A673 (cell line): ENCODE results near the gene C3AR1. TPM values are rescaled to one million over a fixed set of nuclear protein-coding genes. Genes with fewer than 3 reads are reported as not detected.
"Not testable (repeated sequence)": the region's sequence is repeated elsewhere in the genome, so short reads cannot be mapped to it uniquely, and the experiment has no call there.

Experiments used
- Bru-seq: library from RNA; stranded (reverse); fragments of 400-500 nt; gene quantifications from one replicate; lab custom pipeline; 2021; lab: Mats Ljungman, UMichigan
- BruChase-seq, 2 experiments: library from RNA; stranded (reverse); fragments of 400-500 nt; gene quantifications; one replicate each; lab custom pipeline; 2021; lab: Mats Ljungman, UMichigan
- BruUV-seq: library from RNA; stranded (reverse); fragments of 400-500 nt; replicated peaks from 2 replicates; lab custom pipeline; 2021; lab: Mats Ljungman, UMichigan
- CTCF ChIA-PET: fragments of 300-600 bp; sonication (Branson Sonifier 250); formaldehyde crosslinking; loops from one replicate; lab custom pipeline; 2022; ENCODE audit warnings: antibody characterized with exemption; lab: Charles Lee
- POLR2A ChIA-PET: fragments of 300-600 bp; sonication (Branson Sonifier 250); formaldehyde crosslinking; loops from one replicate; lab custom pipeline; 2022; ENCODE audit warnings: antibody characterized with exemption; ENCODE audit not compliant: low non-redundant PET; lab: Charles Lee
- DNase-seq: peaks from one replicate; pipeline ENCODE4 v3.0.0-alpha.2; 2015; ENCODE audit warnings: low spot score
- H3K27ac ChIP-seq: fragments of 200-600 bp; sonication (generic); 2 replicates; pipeline ENCODE4 v1.5.1; 2016; ENCODE audit warnings: mixed run types, low read depth, mild to moderate bottlenecking, mixed read lengths, antibody characterized with exemption, low read length; ENCODE audit not compliant: poor library complexity, severe bottlenecking
- H3K27me3 ChIP-seq: fragments of 200-600 bp; sonication (generic); replicated peaks from 2 replicates; pipeline ENCODE4 v1.6.1; 2017; ENCODE audit warnings: mixed run types, low read depth, mild to moderate bottlenecking, mixed read lengths, antibody characterized with exemption, low read length; ENCODE audit not compliant: insufficient read depth, poor library complexity
- H3K36me3 ChIP-seq: fragments of 200-600 bp; sonication (generic); 2 replicates; pipeline ENCODE4 v1.6.1; 2016; ENCODE audit warnings: mixed run types, mild to moderate bottlenecking, mixed read lengths, antibody characterized with exemption, low read length; ENCODE audit not compliant: insufficient read depth, poor library complexity, severe bottlenecking
- H3K4me1 ChIP-seq: fragments of 200-600 bp; sonication (generic); 2 replicates; pipeline ENCODE4 v1.6.1; 2017; ENCODE audit warnings: mixed run types, mild to moderate bottlenecking, mixed read lengths, antibody characterized with exemption, low read length; ENCODE audit not compliant: insufficient read depth, poor library complexity, severe bottlenecking
- H3K4me3 ChIP-seq: fragments of 200-600 bp; sonication (generic); 2 replicates; pipeline ENCODE4 v1.5.1; 2016; ENCODE audit warnings: low read depth, mixed run types, mild to moderate bottlenecking, mixed read lengths, low read length; ENCODE audit not compliant: poor library complexity, severe bottlenecking
- H3K9me3 ChIP-seq: fragments of 200-600 bp; sonication (generic); 2 replicates; pipeline ENCODE4 v1.6.1; 2016; ENCODE audit warnings: mixed run types, low read depth, mild to moderate bottlenecking, mixed read lengths, antibody characterized with exemption, low read length; ENCODE audit not compliant: poor library complexity, severe bottlenecking
- CTCF ChIP-seq: fragments of 300-800, 200-600 bp; sonication (generic); conservative IDR thresholded peaks from 2 replicates; pipeline ENCODE4 v1.5.1; 2017; ENCODE audit warnings: low read depth, mild to moderate bottlenecking, antibody characterized with exemption, low read length, moderate library complexity, mixed read lengths
- EZH2 ChIP-seq: fragments of 200-600 bp; sonication (generic); IDR thresholded peaks from 2 replicates; pipeline ENCODE4 v1.6.1; 2017; ENCODE audit warnings: borderline replicate concordance, low read depth, mild to moderate bottlenecking, mixed read lengths, antibody characterized with exemption, low read length; ENCODE audit not compliant: poor library complexity, severe bottlenecking
- intact Hi-C: fragments of 100-400 bp; cut with micrococcal nuclease; formaldehyde crosslinking; loops from one replicate; pipeline ENCODE4 v1.10.0; 2022; ENCODE audit not compliant: unreplicated experiment
- long read RNA-seq: library from polyadenylated mRNA; stranded (forward); transcript quantifications from one replicate; pipeline ENCODE4 v2.0.0, GENCODE V29; 2022
- total RNA-seq: library from RNA; stranded (reverse); gene quantifications from 2 replicates; pipeline ENCODE4 v1.2.3, GENCODE V29; 2021

The C3AR1 gene
- total RNA-seq (1.3 and 3.5 TPM in 2 replicates), Bru-seq, nascent RNA (percentile 42 among the genes with signal in this experiment), BruChase-seq, experiment 1, labeled RNA remaining after a 2-hour chase (percentile 39 among the genes with signal in this experiment), BruChase-seq, experiment 2, labeled RNA remaining after a 6-hour chase (percentile 54 among the genes with signal in this experiment)
- long read RNA-seq, transcript C3AR1-201 (2 exons, 2,088 nt): major isoform, 7 of 7 reads
- long read RNA-seq, partial matches to known transcripts: 0 of 7 reads
- long read RNA-seq, other reads (novel, unspliced or antisense): 0 of 7 reads

- H3K36me3 ChIP-seq: no peaks in the 10 kb centered on the region
- POLR2A ChIA-PET: no interaction called here
- H3K4me1 ChIP-seq: no peaks in the 10 kb centered on the region
- intact Hi-C loops: no loop called here
- no peaks in the 10 kb centered on the region for H3K9me3 ChIP-seq
- CTCF ChIA-PET: no interaction called here
- TF ChIP-seq CTCF (no peak), EZH2 (no peak)
- peak; percentile 74 for DNase-seq
- H3K27ac ChIP-seq: peak within 1 kb of the TSS; percentile 15
- H3K4me3 ChIP-seq: no peak within 1 kb of the TSS
- H3K27me3 ChIP-seq: no peaks in the 10 kb centered on the region
- BruUV-seq: no TSS peak
These were observed at the start of gene C3AR1 for GRCh38 chr12:8065991-8066594. Gene C3AR1, minus strand, starts transcription at chr12:8066359. Its CDS starts 6,174 bp downstream, at chr12:8060185.

GRCh38 chr12:8113117-8113516 is 47.0 kb upstream of the C3AR1 start:
- H3K9me3 ChIP-seq, H3K27me3 ChIP-seq, POLR2A ChIA-PET, H3K4me1 ChIP-seq, CTCF ChIA-PET, H3K27ac ChIP-seq, BruUV-seq, intact Hi-C loops, H3K4me3 ChIP-seq, H3K36me3 ChIP-seq, DNase-seq: not testable (repeated sequence)

DNA sequence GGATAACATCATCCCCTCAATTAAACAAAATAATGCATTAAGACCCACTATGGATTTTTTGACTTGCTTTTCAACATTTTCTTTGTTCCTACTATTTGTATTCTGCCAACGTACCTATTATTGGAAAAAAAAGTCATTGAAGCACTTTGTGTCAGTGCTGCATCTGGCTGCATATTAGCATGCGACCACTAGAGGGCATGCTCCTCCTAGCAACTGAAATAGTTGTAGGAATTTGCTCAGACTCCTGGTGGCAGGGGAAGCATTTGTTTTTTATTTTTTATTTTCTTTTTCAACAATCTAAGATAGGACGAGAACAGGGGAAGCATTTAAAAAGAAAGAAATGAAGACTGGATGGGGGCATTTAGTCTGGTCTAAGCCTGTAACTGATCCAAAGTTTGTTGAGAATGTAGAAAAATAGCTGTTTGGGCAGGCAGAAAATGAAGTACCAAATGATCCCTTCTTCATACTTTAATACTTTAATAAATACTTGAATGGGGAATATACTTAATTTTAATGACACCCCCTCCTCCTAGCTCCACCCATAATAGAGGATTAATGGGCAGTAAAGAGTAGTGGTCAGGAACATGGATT is 42.7 kb upstream of the C3AR1 start:
- DNase-seq: peak; percentile 82
- CTCF ChIA-PET: interaction anchor here (1.0 to 1.5 kb wide), 2 partner anchors 123 to 128 kb away, joined by 4 to 6 read pairs; no protein-coding TSS in a partner anchor

More for the DNA sequence above, 42.7 kb upstream of the C3AR1 start:
- no TSS peak for BruUV-seq
- Histone ChIP-seq H3K4me1 (no peaks in the 10 kb centered on the region), H3K9me3 (peaks cover 4% of the 10 kb centered on the region), H3K27me3 (no peaks in the 10 kb centered on the region), H3K36me3 (no peaks in the 10 kb centered on the region), H3K4me3 (no peak overlapping the region), H3K27ac (no peak overlapping the region)
- intact Hi-C loops: loop anchor here (2.0 kb wide), 1 partner anchor 128 kb away; no protein-coding TSS in a partner anchor
- TF ChIP-seq CTCF (peak; percentile 99), EZH2 (no peak)
- POLR2A ChIA-PET: no interaction called here
